ENCODE results near the gene KIF19.

KIF19 gene

GRCh38 chr17:74332763-74333283, 6.8 kb downstream of the KIF19 start:
- H3K27ac ChIP-seq = no peak overlapping the region
- no peak for TF ChIP-seq ZFX (IDR thresholded peaks at IDR 0.05; ENCODE audit: borderline replicate concordance)
- TF ChIP-seq CTCF (IDR thresholded peaks at IDR 0.05) = no peak

- no peak for TF ChIP-seq CTCF (IDR thresholded peaks at IDR 0.05)
- no peak for TF ChIP-seq ZFX (IDR thresholded peaks at IDR 0.05; ENCODE audit: borderline replicate concordance)
- no peak overlapping the region for H3K27ac ChIP-seq
Observed at GRCh38 chr17:74334393-74335039, 8.5 kb downstream of the KIF19 start.

GRCh38 chr17:74335529-74336062, 9.6 kb downstream of the KIF19 start:
- TF ChIP-seq CTCF (IDR thresholded peaks at IDR 0.05) = no peak
- TF ChIP-seq ZFX (IDR thresholded peaks at IDR 0.05; ENCODE audit: borderline replicate concordance) = no peak
- H3K27ac ChIP-seq = no peak overlapping the region

- TF ChIP-seq CTCF (IDR thresholded peaks at IDR 0.05) = no peak
- TF ChIP-seq ZFX (IDR thresholded peaks at IDR 0.05; ENCODE audit: borderline replicate concordance) = no peak
- H3K27ac ChIP-seq = no peak overlapping the region
Observed at GRCh38 chr17:74336307-74336706, 10.3 kb downstream of the KIF19 start.

- H3K27ac ChIP-seq = no peak overlapping the region
- no peak for TF ChIP-seq ZFX (IDR thresholded peaks at IDR 0.05; ENCODE audit: borderline replicate concordance)
- no peak for TF ChIP-seq CTCF (IDR thresholded peaks at IDR 0.05)
Observed at GRCh38 chr17:74337834-74338500, 11.9 kb downstream of the KIF19 start.

GRCh38 chr17:74339537-74340195, 13.6 kb downstream of the KIF19 start:
- H3K27ac ChIP-seq = no peak overlapping the region
- TF ChIP-seq CTCF (IDR thresholded peaks at IDR 0.05) (no peak), ZFX (IDR thresholded peaks at IDR 0.05; ENCODE audit: borderline replicate concordance) (no peak)
